Body of pancreas (tissue), 4 donors: ENCODE measurements around the gene FHAD1.

ENCODE experiments used
- CTCF ChIP-seq, 7 experiments: fragments of 450-650 bp in 4 of 7; fragments of 200-600 bp in 3 of 7; sonication (generic) in 3 of 7; IDR thresholded peaks; one replicate each; pipeline ENCODE4 v1.5.1; 2016 to 2019; ENCODE audit warnings: antibody characterized with exemption in 7 of 7
- POLR2A ChIP-seq, 3 donors: fragments of 450-650 bp; IDR thresholded peaks; one replicate each; pipeline ENCODE4 v1.6.1; 2016; ENCODE audit warnings: antibody characterized with exemption in 3 of 3, mild to moderate bottlenecking in 2 of 3

DNA sequence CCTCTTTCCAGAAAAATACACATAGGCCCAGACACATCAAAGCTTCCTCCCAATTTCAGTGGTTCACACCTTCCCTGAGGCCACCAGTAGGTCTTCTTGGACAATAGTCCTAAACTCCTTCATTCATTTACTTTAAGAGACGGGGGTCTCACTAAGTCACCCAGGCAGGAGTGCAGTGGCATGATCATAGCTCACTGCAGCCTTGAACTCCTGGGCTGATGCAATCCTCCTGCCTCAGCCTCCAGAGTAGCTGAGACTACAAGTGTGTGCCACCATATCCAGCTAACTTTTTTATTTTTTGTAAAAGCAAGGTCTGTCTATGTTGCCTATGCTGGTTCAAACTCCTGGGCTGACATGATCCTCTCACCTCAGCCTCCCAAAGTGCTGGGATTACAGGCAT lies 8.2 kb upstream of the FHAD1 start:
- no peak for TF ChIP-seq POLR2A (IDR thresholded peaks at IDR 0.05)
- no peak for TF ChIP-seq CTCF (IDR thresholded peaks at IDR 0.05)
